GM12878 (cell line): ENCODE data around the gene BRSK2.

Source experiments
- EP300 ChIP-seq, 2 experiments: fragments of 150-350 bp in 1 of 2; IDR thresholded peaks; 2 replicates each; pipeline ENCODE4 v1.6.1; 2011 to 2012; ENCODE audit warnings: low read depth in 2 of 2, low read length in 2 of 2, borderline replicate concordance in 1 of 2, improper control_type of control experiment in 1 of 2, inconsistent platforms in 1 of 2; ENCODE audit not compliant: control insufficient read depth in 1 of 2
- EZH2 ChIP-seq: IDR thresholded peaks from 2 replicates; pipeline ENCODE4 v1.6.1; 2012; ENCODE audit warnings: low read depth, mild to moderate bottlenecking, control low read depth, inconsistent platforms, low read length, borderline replicate concordance; ENCODE audit not compliant: control insufficient read depth
- MTA2 ChIP-seq: fragments of 450-650 bp; IDR thresholded peaks from 2 replicates; pipeline ENCODE4 v1.6.1; 2016; ENCODE audit warnings: low read depth, mild to moderate bottlenecking, moderate library complexity
- NFIC ChIP-seq: IDR thresholded peaks from 2 replicates; pipeline ENCODE4 v1.6.1; 2012; ENCODE audit warnings: low read depth, mild to moderate bottlenecking, inconsistent platforms, low read length, moderate library complexity
- NRF1 ChIP-seq: conservative IDR thresholded peaks from 2 replicates; pipeline ENCODE4 v1.6.1; 2011; ENCODE audit warnings: mild to moderate bottlenecking, low read depth, low read length, improper control_type of control experiment
- POLR2A ChIP-seq: IDR thresholded peaks from 2 replicates; pipeline ENCODE4 v1.6.1; 2011; ENCODE audit warnings: low read depth, mild to moderate bottlenecking, low read length
- POU2F2 ChIP-seq: IDR thresholded peaks from 3 replicates; pipeline ENCODE4 v1.6.1; 2011; ENCODE audit warnings: low read depth, mild to moderate bottlenecking, low read length, borderline replicate concordance
- REST ChIP-seq: IDR thresholded peaks from 2 replicates; pipeline ENCODE4 v1.6.1; 2012; ENCODE audit warnings: mild to moderate bottlenecking, low read depth, low read length
- ZBTB11 ChIP-seq: fragments of 450-650 bp; formaldehyde crosslinking; IDR thresholded peaks from 2 replicates; pipeline ENCODE4 v1.5.0; 2022; ENCODE audit warnings: mild to moderate bottlenecking, missing genetic modification characterization
- ZNF274 ChIP-seq: IDR thresholded peaks from one replicate; pipeline ENCODE4 v1.8.0; 2011; ENCODE audit not compliant: insufficient read length, insufficient read depth
- TF ChIP-seq, protein P1 (sequence below): fragments of 150-350 bp; IDR thresholded peaks from 2 replicates; pipeline ENCODE4 v1.6.1; 2016; ENCODE audit warnings: low read depth, low read length
- TF ChIP-seq, protein P2 (sequence below), 3 experiments: IDR thresholded peaks in 2 of 3; conservative IDR thresholded peaks in 1 of 3; 2 replicates each; pipeline ENCODE4 v1.5.1; 2011; ENCODE audit warnings: low read depth in 3 of 3, low read length in 3 of 3, mild to moderate bottlenecking in 3 of 3, control low read depth in 2 of 3, moderate library complexity in 2 of 3, inconsistent platforms in 1 of 3, mixed read lengths in 1 of 3; ENCODE audit not compliant: control insufficient read depth in 2 of 3, insufficient read depth in 1 of 3; ENCODE audit errors: extremely low read depth in 1 of 3

GRCh38 chr11:1473786-1474185 lies 84.1 kb downstream of the BRSK2 start:
- TF ChIP-seq, protein P1, sequence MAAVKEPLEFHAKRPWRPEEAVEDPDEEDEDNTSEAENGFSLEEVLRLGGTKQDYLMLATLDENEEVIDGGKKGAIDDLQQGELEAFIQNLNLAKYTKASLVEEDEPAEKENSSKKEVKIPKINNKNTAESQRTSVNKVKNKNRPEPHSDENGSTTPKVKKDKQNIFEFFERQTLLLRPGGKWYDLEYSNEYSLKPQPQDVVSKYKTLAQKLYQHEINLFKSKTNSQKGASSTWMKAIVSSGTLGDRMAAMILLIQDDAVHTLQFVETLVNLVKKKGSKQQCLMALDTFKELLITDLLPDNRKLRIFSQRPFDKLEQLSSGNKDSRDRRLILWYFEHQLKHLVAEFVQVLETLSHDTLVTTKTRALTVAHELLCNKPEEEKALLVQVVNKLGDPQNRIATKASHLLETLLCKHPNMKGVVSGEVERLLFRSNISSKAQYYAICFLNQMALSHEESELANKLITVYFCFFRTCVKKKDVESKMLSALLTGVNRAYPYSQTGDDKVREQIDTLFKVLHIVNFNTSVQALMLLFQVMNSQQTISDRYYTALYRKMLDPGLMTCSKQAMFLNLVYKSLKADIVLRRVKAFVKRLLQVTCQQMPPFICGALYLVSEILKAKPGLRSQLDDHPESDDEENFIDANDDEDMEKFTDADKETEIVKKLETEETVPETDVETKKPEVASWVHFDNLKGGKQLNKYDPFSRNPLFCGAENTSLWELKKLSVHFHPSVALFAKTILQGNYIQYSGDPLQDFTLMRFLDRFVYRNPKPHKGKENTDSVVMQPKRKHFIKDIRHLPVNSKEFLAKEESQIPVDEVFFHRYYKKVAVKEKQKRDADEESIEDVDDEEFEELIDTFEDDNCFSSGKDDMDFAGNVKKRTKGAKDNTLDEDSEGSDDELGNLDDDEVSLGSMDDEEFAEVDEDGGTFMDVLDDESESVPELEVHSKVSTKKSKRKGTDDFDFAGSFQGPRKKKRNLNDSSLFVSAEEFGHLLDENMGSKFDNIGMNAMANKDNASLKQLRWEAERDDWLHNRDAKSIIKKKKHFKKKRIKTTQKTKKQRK = no peak
- no peak for TF ChIP-seq MTA2
- TF ChIP-seq, protein P2, sequence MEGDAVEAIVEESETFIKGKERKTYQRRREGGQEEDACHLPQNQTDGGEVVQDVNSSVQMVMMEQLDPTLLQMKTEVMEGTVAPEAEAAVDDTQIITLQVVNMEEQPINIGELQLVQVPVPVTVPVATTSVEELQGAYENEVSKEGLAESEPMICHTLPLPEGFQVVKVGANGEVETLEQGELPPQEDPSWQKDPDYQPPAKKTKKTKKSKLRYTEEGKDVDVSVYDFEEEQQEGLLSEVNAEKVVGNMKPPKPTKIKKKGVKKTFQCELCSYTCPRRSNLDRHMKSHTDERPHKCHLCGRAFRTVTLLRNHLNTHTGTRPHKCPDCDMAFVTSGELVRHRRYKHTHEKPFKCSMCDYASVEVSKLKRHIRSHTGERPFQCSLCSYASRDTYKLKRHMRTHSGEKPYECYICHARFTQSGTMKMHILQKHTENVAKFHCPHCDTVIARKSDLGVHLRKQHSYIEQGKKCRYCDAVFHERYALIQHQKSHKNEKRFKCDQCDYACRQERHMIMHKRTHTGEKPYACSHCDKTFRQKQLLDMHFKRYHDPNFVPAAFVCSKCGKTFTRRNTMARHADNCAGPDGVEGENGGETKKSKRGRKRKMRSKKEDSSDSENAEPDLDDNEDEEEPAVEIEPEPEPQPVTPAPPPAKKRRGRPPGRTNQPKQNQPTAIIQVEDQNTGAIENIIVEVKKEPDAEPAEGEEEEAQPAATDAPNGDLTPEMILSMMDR (IDR thresholded peaks at IDR 0.05 in 2 of 3, conservative IDR thresholded peaks at IDR 0.05 in 1 of 3; ENCODE audit: control insufficient read depth in 2 of 3, extremely low read depth in 1 of 3, insufficient read depth in 1 of 3, low read depth in 3 of 3, low read length in 3 of 3) = no peak
- TF ChIP-seq POLR2A = no peak
- no peak for TF ChIP-seq POU2F2
- TF ChIP-seq EZH2 = no peak
- TF ChIP-seq NFIC = no peak
- no peak for TF ChIP-seq ZNF274
- TF ChIP-seq ZBTB11 (CRISPR knock-in tag) = no peak
- TF ChIP-seq EP300 (IDR thresholded peaks at IDR 0.05; ENCODE audit: borderline replicate concordance in 1 of 2, control insufficient read depth in 1 of 2, low read depth in 2 of 2, low read length in 2 of 2) = no peak
- TF ChIP-seq NRF1 = no peak
- no peak for TF ChIP-seq REST
